GM18498 (cell line): Measurements from ENCODE around the gene PCDHB11.
"Not testable (repeated sequence)": the region's sequence is repeated elsewhere in the genome, so short reads cannot be mapped to it uniquely, and the experiment has no call there.

ENCODE experiments used
- ATAC-seq: cut with Tn5 transposase; IDR thresholded peaks from one replicate; pipeline ENCODE4 v1.9.1; 2021; ENCODE audit warnings: mild to moderate bottlenecking, moderate library complexity; ENCODE audit not compliant: unreplicated experiment

Gene PCDHB11

DNA sequence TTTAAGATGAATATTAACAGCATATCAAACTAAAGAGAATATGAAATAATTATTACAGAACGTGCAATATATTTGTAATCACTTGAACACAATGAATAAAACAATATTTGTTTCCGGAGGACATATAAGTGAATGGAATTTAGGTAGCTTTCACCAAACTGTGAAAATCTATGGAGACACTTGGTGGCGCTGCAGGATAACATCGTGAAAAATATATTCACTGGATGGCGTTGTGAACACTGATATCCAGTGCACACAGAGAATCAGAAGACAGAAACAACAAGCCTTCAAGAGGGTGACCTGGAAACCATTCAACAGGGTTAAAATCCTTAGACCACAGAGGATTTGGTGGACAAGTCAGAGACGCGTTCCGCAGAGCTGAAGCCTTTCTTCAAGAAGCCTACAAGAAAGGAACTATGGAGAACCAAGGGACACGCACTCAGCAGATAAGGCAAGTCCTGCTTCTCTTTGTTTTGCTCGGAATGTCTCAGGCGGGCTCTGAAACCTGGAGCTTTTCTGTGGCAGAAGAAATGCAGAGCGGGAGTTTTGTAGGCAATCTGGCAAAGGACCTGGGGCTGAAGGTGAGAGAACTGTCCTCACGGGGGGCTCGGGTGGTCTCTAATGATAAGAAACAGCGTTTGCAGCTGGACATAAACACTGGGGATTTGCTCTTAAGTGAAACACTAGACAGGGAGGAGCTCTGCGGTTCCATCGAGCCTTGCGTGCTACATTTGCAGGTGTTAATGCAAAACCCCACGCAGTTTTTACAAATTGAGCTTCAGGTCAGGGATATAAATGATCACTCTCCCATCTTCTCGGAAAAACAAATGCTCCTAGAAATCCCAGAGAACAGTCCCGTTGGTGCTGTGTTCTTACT lies at the start of gene PCDHB11:
Gene PCDHB11 (plus strand): TSS at position 269 of the 877 bp plus-strand sequence. CDS start 148 bp downstream, at position 417.
- ATAC-seq, result no peak

DNA sequence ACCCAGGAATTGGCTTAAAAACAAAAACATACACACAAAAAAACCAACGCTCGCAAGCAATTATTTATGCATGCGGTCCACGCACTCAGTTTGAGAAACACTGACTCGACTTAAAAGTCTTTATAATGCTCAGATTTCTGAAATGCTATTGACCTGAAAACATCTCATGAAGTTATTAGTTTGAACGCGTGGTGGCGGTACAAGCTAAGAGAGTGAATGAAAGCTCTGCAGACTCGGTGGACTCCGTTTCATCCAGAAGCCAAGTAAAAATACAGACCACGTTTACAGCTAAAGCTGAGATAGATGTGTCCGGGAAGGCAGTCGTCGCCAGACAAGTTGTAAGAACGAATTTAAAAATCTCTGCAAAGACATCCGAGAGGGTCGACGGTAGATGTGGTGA lies 49.6 kb upstream of the PCDHB11 start, which contains the start of gene PCDHB6:
Gene PCDHB6 (plus strand): TSS at position 246 of the 400 bp plus-strand sequence. CDS start 201 bp downstream, outside the sequence.
- no peak for ATAC-seq

DNA sequence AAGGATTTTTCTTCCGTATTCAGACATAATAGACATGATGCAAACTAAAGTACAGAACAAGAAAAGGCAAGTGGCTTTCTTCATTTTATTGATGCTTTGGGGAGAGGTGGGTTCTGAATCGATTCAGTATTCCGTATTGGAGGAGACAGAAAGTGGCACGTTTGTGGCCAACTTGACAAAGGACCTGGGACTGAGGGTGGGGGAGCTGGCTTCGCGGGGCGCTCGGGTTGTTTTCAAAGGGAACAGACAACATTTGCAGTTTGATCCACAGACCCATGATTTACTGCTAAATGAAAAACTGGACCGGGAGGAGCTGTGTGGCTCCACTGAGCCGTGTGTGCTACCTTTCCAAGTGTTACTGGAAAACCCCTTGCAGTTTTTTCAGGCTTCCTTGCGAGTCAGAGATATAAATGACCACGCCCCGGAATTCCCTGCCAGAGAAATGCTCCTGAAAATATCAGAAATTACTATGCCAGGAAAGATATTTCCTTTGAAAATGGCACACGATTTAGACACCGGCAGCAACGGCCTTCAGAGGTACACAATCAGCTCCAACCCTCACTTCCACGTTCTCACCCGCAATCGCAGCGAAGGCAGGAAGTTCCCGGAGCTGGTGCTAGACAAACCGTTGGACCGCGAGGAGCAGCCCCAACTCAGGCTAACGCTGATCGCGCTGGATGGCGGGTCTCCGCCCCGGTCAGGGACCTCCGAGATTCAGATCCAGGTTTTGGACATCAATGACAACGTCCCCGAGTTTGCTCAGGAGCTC lies 49.0 kb upstream of the PCDHB11 start:
- ATAC-seq, result no peak

DNA sequence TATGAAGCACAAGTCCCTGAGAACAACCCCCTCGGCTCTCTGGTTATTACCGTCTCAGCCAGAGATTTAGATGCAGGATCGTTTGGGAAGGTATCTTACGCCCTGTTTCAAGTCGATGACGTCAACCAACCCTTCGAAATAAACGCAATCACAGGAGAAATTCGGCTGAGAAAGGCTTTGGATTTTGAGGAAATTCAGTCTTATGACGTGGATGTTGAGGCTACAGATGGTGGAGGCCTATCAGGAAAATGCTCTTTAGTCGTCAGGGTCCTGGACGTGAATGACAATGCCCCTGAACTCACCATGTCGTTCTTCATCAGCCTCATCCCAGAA lies 48.5 kb upstream of the PCDHB11 start:
- ATAC-seq, result no peak

DNA sequence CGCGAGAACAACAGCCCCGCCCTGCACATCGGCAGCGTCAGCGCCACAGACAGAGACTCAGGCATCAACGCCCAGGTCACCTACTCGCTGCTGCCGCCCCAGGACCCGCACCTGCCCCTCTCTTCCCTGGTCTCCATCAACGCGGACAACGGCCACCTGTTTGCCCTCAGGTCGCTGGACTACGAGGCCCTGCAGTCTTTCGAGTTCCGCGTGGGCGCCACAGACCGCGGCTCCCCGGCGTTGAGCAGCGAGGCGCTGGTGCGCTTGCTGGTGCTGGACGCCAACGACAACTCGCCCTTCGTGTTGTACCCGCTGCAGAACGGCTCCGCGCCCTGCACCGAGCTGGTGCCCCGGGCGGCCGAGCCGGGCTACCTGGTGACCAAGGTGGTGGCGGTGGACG lies 47.8 kb upstream of the PCDHB11 start:
- not testable (repeated sequence) for ATAC-seq

DNA sequence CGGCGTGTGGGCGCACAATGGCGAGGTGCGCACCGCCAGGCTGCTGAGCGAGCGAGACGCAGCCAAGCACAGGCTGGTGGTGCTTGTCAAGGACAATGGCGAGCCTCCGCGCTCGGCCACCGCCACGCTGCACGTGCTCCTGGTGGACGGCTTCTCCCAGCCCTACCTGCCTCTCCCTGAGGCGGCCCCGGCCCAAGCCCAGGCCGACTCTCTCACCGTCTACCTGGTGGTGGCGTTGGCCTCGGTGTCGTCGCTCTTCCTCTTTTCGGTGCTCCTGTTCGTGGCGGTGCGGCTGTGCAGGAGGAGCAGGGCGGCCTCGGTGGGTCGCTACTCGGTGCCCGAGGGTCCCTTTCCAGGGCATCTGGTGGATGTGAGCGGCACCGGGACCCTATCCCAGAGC lies 47.3 kb upstream of the PCDHB11 start:
- not testable (repeated sequence) for ATAC-seq

DNA sequence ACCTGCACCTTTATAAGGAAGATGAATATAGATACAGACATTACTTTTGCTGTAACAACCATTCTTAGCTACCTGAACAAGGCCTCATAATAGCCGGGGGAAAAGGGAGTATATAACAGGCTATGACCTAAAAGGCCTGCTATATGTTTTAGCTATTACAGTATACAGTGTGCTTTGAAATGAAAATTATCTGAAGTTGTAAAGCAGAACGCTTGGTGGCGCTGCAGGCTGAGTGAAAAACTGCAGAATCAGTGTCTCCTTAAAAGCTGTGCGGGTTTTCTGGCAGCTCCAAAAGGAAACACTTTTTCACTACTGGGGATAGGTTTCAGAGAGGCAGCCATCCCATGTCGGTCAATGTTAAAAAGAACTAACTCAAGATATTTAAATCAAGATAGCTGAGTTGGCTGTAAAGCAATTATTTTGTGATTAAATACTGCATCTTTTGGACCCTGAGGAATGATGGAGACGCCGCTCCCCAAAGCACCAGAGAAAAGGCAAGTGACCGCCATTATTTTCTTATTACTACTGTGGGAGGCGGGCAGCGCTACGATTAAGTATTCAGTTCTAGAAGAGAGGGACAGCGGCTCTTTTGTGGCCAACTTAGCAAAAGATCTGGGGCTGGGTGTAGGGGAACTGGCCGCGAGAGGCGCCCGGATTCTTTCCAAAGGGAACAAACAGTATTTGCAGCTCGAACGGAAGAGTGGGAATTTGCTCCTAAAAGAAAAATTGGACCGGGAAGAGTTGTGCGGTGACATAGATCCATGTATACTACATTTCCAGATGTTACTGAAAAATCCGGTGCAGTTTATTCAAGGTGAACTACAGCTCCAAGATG lies 43.7 kb upstream of the PCDHB11 start:
- ATAC-seq, result no peak

DNA sequence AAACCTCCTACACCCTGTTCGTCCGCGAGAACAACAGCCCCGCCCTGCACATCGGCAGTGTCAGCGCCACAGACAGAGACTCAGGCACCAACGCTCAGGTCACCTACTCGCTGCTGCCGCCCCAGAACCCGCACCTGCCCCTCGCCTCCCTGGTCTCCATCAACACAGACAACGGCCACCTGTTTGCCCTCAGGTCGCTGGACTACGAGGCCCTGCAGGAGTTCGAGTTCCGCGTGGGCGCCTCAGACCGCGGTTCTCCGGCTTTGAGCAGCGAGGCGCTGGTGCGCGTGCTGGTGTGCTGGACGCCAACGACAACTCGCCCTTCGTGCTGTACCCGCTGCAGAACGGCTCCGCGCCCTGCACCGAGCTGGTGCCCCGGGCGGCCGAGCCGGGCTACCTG lies 42.1 kb upstream of the PCDHB11 start:
- ATAC-seq, result not testable (repeated sequence)

DNA sequence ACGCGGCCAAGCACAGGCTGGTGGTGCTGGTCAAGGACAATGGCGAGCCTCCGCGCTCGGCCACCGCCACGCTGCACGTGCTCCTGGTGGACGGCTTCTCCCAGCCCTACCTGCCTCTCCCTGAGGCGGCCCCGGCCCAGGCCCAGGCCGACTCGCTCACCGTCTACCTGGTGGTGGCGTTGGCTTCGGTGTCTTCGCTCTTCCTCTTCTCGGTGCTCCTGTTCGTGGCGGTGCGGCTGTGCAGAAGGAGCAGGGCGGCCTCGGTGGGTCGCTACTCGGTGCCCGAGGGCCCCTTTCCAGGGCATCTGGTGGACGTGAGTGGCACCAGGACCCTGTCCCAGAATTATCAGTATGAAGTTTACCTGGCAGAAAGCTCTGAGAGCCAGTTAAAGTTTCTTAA lies 41.5 kb upstream of the PCDHB11 start:
- not testable (repeated sequence) for ATAC-seq

DNA sequence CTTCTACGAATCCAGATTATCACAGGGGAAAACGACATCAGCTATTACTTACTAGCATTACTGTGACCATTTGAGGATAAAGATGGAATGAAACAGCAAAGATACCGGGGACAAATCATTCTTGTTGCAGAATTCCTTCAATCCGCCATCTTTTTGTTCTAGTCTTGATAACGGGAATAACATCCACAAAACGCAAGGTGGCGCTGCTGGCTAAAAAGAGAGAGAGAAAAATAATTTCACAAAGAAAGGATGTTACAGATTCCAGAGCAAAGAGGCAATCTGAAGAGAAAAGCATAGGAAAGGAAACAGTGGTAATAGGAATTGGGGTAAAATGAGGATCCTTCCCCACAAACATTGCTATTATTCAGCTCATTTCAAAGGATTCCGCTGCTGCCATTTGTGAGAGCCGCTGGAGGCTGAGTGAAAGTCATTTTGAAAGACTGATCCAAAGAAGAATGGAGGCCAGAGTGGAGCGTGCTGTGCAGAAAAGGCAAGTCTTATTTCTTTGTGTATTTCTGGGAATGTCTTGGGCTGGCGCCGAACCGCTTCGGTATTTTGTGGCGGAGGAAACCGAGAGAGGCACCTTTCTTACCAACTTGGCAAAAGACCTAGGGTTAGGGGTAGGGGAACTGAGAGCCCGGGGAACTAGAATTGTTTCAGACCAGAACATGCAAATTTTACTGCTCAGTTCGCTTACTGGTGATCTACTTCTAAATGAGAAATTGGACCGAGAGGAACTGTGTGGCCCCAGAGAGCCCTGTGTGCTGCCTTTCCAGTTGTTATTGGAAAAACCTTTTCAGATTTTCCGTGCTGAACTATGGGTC lies 26.8 kb upstream of the PCDHB11 start, which contains the start of gene PCDHB7:
Gene PCDHB7 (plus strand): TSS at position 264 of the 824 bp plus-strand sequence. CDS start 192 bp downstream, at position 456.
- no peak for ATAC-seq

DNA sequence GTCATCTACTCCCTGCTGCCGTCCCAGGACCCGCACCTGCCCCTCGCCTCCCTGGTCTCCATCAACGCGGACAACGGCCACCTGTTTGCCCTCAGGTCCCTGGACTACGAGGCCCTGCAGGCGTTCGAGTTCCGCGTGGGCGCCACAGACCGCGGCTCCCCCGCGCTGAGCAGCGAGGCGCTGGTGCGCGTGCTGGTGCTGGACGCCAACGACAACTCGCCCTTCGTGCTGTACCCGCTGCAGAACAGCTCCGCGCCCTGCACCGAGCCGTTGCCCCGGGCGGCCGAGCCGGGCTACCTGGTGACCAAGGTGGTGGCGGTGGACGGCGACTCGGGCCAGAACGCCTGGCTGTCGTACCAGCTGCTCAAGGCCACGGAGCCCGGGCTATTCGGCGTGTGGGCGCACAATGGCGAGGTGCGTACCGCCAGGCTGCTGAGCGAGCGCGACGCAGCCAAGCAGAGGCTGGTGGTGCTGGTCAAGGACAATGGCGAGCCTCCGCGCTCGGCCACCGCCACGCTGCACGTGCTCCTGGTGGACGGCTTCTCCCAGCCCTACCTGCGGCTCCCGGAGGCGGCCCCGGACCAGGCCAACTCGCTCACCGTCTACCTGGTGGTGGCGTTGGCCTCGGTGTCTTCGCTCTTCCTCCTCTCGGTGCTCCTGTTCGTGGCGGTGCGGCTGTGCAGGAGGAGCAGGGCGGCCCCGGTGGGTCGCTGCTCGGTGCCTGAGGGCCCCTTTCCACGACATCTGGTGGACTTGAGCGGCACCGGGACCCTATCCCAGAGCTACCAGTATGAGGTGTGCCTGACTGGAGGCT lies 24.9 kb upstream of the PCDHB11 start:
- not testable (repeated sequence) for ATAC-seq

DNA sequence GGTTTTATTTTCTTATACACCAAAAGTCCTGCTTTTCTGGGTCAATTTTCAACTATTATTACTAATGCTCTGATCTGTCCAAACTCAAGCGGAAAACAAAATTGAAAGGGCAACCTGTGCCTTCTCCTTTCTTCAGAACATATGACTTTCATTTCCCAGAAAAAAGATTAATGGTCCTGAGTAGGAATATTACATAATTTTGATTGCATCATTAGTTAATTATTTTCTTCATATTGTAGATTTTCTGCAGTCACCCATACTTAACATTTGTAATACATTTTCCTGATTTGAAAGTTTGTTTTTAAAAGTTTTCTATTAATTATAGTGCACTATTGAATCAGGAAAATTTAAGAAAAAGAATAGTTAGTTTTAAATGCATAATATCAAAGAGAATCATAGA lies 23.5 kb upstream of the PCDHB11 start:
- ATAC-seq, result no peak

DNA sequence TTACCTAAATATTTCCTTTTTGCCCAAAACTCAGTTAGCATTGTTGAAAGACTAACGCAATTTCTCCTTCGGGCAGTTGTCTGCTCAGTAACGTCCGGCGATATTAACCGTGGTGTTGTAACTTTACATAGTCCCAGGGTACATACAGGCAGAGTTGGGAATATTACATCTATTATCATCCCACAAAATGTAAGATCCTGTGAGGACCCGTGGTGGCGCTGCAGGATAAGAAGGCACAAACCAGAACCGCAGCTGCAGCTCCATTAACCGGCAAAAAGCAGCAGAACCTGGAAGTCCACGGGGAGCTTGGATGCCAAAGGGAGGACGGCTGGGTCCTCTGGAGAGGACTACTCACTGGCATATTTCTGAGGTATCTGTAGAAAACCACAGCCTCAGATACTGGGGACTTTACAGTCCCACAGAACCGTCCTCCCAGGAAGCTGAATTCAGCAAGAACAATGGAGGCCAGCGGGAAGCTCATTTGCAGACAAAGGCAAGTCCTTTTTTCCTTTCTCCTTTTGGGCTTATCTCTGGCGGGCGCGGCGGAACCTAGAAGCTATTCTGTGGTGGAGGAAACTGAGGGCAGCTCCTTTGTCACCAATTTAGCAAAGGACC lies 21.7 kb upstream of the PCDHB11 start, which contains the start of gene PCDHB8:
Gene PCDHB8 (plus strand): TSS at position 214 of the 615 bp plus-strand sequence. CDS start 245 bp downstream, at position 459.
- ATAC-seq, result not testable (repeated sequence)

DNA sequence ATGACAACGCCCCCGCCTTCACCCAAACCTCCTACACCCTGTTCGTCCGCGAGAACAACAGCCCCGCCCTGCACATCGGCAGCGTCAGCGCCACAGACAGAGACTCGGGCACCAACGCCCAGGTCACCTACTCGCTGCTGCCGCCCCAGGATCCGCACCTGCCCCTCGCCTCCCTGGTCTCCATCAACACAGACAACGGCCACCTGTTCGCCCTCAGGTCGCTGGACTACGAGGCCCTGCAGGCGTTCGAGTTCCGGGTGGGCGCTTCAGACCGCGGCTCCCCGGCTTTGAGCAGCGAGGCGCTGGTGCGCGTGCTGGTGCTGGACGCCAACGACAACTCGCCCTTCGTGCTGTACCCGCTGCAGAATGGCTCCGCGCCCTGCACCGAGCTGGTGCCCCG lies 20.1 kb upstream of the PCDHB11 start:
- not testable (repeated sequence) for ATAC-seq

DNA sequence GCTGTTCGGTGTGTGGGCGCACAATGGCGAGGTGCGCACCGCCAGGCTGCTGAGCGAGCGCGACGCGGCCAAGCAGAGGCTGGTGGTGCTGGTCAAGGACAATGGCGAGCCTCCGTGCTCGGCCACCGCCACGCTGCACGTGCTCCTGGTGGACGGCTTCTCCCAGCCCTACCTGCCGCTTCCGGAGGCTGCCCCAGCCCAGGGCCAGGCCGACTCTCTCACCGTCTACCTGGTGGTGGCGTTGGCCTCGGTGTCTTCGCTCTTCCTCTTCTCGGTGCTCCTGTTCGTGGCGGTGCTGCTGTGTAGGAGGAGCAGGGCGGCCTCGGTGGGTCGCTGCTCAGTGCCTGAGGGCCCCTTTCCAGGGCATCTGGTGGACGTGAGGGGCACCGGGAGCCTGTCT lies 19.6 kb upstream of the PCDHB11 start:
- ATAC-seq, result not testable (repeated sequence)

DNA sequence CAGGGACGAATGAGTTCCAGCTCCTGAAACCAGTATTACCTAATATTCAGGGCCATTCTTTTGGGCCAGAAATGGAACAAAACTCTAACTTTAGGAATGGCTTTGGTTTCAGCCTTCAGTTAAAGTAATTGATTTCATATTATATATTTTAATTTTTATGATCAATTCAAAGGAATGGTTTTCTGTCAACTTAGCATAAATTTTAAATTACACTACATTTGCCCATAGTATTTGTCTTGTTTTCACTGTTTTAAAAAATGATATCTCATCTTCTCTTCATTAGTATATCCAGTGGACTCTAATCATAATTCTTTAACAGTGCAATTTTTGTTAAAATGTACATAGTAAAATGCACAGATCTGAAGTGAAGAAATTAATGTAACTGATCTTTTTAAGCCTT lies 19.1 kb upstream of the PCDHB11 start:
- no peak for ATAC-seq

DNA sequence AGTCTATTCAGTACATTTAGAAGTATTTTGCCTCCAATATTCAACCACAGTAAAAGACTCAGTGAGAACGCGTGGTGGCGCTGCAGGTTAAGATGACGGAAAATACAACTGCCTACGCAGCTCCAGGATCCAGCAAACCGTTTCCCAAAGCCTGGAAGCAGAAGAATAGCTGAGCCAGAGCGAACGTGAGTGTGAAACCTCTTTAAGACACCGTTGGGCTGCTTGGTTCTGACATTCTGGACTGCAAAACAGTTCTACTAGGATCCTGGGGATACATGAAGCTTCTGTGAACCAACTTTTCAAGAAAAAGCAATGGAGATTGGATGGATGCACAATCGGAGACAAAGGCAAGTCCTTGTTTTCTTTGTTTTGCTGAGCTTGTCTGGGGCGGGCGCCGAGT lies 17.2 kb upstream of the PCDHB11 start, which contains the start of gene PCDHB16:
Gene PCDHB16 (plus strand): TSS at position 140 of the 400 bp plus-strand sequence. CDS start 173 bp downstream, at position 313.
- no peak for ATAC-seq

DNA sequence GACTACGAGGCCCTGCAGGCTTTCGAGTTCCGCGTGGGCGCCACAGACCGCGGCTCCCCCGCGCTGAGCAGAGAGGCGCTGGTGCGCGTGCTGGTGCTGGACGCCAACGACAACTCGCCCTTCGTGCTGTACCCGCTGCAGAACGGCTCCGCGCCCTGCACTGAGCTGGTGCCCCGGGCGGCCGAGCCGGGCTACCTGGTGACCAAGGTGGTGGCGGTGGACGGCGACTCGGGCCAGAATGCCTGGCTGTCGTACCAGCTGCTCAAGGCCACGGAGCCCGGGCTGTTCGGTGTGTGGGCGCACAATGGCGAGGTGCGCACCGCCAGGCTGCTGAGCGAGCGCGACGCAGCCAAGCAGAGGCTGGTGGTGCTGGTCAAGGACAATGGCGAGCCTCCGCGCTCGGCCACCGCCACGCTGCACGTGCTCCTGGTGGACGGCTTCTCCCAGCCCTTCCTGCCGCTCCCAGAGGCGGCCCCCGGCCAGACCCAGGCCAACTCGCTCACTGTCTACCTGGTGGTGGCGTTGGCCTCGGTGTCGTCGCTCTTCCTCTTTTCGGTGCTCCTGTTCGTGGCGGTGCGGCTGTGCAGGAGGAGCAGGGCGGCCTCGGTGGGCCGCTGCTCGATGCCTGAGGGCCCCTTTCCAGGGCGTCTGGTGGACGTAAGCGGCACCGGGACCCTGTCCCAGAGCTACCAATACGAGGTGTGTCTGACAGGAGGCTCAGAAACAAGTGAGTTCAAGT lies 15.1 kb upstream of the PCDHB11 start:
- not testable (repeated sequence) for ATAC-seq
